Measurements from ENCODE around the gene PIGQ. TPM values are rescaled to one million over a fixed set of nuclear protein-coding genes. Genes with fewer than 3 reads are reported as not detected.
A peak's percentile ranks its signal among the peaks of the same experiment; 100 is the strongest.

PIGQ gene
- total and polyA plus RNA-seq, 2 of the 4 experiments (the other 2 are of a cell fraction): 5.9 to 36.8 TPM

- DNase-seq (no peak), ATAC-seq (ENCODE audit: low read depth) (no peak)
- Histone ChIP-seq H3K36me3 (ENCODE audit: control insufficient read depth, insufficient read depth, low read length) (peaks cover 37% of the 10 kb centered on the region), H3K4me3 (ENCODE audit: insufficient read depth, low read depth, low read length) (no peak overlapping the region), H2BK20ac (ENCODE audit: low read depth, low read length) (no peak overlapping the region), H3K18ac (ENCODE audit: low read depth, low read length) (no peak overlapping the region), H3K56ac (ENCODE audit: extremely low read depth, insufficient read depth, low read length) (no peak overlapping the region), H2BK15ac (ENCODE audit: low read depth, low read length) (no peak overlapping the region), H3K23ac (ENCODE audit: low read depth, low read length) (no peak overlapping the region), H4K91ac (ENCODE audit: insufficient read depth, low read depth, low read length) (no peak overlapping the region), H4K5ac (ENCODE audit: low read depth, low read length) (no peak overlapping the region), H3K9ac (ENCODE audit: low read depth, low read length) (no peak overlapping the region), H2BK5ac (ENCODE audit: low read depth, low read length, poor library complexity, severe bottlenecking) (no peak overlapping the region), H3K4me2 (ENCODE audit: low read depth, low read length) (no peak overlapping the region), H3K27me3 (ENCODE audit: control insufficient read depth, insufficient read depth, low read length) (no peaks in the 10 kb centered on the region), H4K8ac (ENCODE audit: low read depth in 2 of 2, low read length in 2 of 2) (no peak overlapping the region), H3K27ac (ENCODE audit: insufficient read depth, low read length) (no peak overlapping the region), H2BK120ac (ENCODE audit: low read depth, low read length) (no peak overlapping the region), H2AFZ (replicated peaks; ENCODE audit: low read length, poor library complexity) (peak overlapping the region; percentile 58), H3K4ac (ENCODE audit: low read depth, low read length) (no peak overlapping the region), H3K14ac (replicated peaks; ENCODE audit: low read depth, low read length) (no peak overlapping the region), H3K79me1 (ENCODE audit: low read depth in 1 of 2, low read length in 2 of 2) (peaks cover 0 to 36% of the 10 kb centered on the region in 2 experiments; a peak in 2 of 4 replicates), H3K9me3 (ENCODE audit: control insufficient read depth, insufficient read depth, low read length) (no peaks in the 10 kb centered on the region), H4K20me1 (ENCODE audit: insufficient read depth, low read length) (peaks cover 27% of the 10 kb centered on the region), H3K4me1 (ENCODE audit: control insufficient read depth, insufficient read depth, low read length) (peaks cover 8% of the 10 kb centered on the region), H2AK9ac (replicated peaks; ENCODE audit: low read depth, low read length, poor library complexity) (peak overlapping the region; percentile 55), H3K9me1 (ENCODE audit: insufficient read depth, low read length) (peaks cover 6% of the 10 kb centered on the region; the same call in 1 of the 2 replicates), H2AK5ac (ENCODE audit: low read depth, low read length) (no peak overlapping the region)
- intact Hi-C loops (cut with micrococcal nuclease) (no loop called here), dilution Hi-C loops (cut with HindIII; ENCODE audit: low sequenced_read_pairs, unreplicated experiment) (no loop called here), in situ Hi-C loops (cut with MboI; ENCODE audit: low sequenced_read_pairs) (no loop called here)
- BruUV-seq (replicated peaks): no TSS peak
- TF ChIP-seq USF2 (IDR thresholded peaks at IDR 0.05; ENCODE audit: low read depth, low read length): no peak
- TF ChIP-seq ELK1 (IDR thresholded peaks at IDR 0.05; ENCODE audit: borderline replicate concordance, low read depth, low read length): no peak
- no peak for TF ChIP-seq SMC3 (IDR thresholded peaks at IDR 0.05; ENCODE audit: low read depth, low read length)
- no peak for TF ChIP-seq CTCF (conservative IDR thresholded peaks at IDR 0.05; ENCODE audit: low read depth, low read length)
- no peak for TF ChIP-seq NFE2L2 (IDR thresholded peaks at IDR 0.05; ENCODE audit: low read depth, low read length)
- ChIA-PET CTCF (interaction anchor here (0.5 kb wide), 1 partner anchor 162 kb away, joined by 3 read pairs; no protein-coding TSS in a partner anchor), POLR2A (ENCODE audit: unreplicated experiment) (no interaction called here)
- 93% methylated on average over 2 of the region's 13 CpGs; no CpG with 5 or more reads in 1 of the 2 experiments for WGBS, 2 experiments (ENCODE audit: extremely low coverage in 2 of 2, insufficient read length in 1 of 2)
Measured at GRCh38 chr16:520847-521246, 48.9 kb upstream of the PIGQ start.

Data from IMR-90 (cell line).